Fibroblast of lung (primary cell): ENCODE data around the gene ZBTB43.

Experiments
- CTCF ChIP-seq, 2 donors: IDR thresholded peaks in 1 of 2; conservative IDR thresholded peaks in 1 of 2; 1 replicate in 1 of 2; 2 replicates in 1 of 2; pipeline ENCODE4 v1.5.1; 2011 to 2012; ENCODE audit warnings: low read length in 2 of 2, control low read depth in 1 of 2, inconsistent platforms in 1 of 2, low read depth in 1 of 2, mild to moderate bottlenecking in 1 of 2
- EZH2 ChIP-seq: IDR thresholded peaks from 2 replicates; pipeline ENCODE4 v1.5.1; 2012; ENCODE audit warnings: low read length, control low read depth, mild to moderate bottlenecking; ENCODE audit errors: missing control alignments

GRCh38 chr9:126777733-126778132 is 27.1 kb upstream of the ZBTB43 start:
- TF ChIP-seq CTCF (conservative IDR thresholded peaks at IDR 0.05 in 1 of 2, IDR thresholded peaks at IDR 0.05 in 1 of 2; ENCODE audit: low read depth in 1 of 2, low read length in 2 of 2) = no peak
- no peak for TF ChIP-seq EZH2
